SK-N-SH (cell line): Measurements from ENCODE around the gene SLC22A23. TPM values are rescaled to one million over a fixed set of nuclear protein-coding genes. Genes with fewer than 3 reads are reported as not detected.

Experiments used
- CTCF ChIA-PET: fragments of 300-600, 350-600 bp; formaldehyde crosslinking; extraction: SDS; loops from one replicate; lab custom pipeline; 2021; lab: Yijun Ruan, JAX
- POLR2A ChIA-PET: fragments of 350-600 bp; sonication (Branson Sonifier 250); formaldehyde crosslinking; extraction: SDS; loops from one replicate; lab custom pipeline; 2020; ENCODE audit warnings: antibody characterized with exemption, inconsistent platforms; lab: Yijun Ruan, JAX
- DNase-seq: peaks from one replicate; pipeline ENCODE4 v3.0.0; 2012
- H2AFZ ChIP-seq: fragments of 200-600 bp; sonication (generic); 2 replicates; pipeline ENCODE4 v1.8.1; 2016; ENCODE audit warnings: antibody characterized with exemption, mild to moderate bottlenecking, low read depth
- H3F3A ChIP-seq: fragments of 200-600 bp; sonication (generic); replicated peaks from 2 replicates; pipeline ENCODE3; 2016; ENCODE audit warnings: antibody characterized with exemption, mild to moderate bottlenecking; ENCODE audit not compliant: insufficient read depth
- H3K27ac ChIP-seq, 2 experiments: fragments of 200-500 bp in 1 of 2; fragments of 200-600 bp in 1 of 2; sonication (Bioruptor generic) in 1 of 2; sonication (generic), shearing (Covaris generic) in 1 of 2; 2 replicates each; pipeline versions ENCODE4 v1.5.1 to v1.6.1; 2014 to 2016; ENCODE audit warnings: low read depth in 2 of 2, inconsistent platforms in 1 of 2, low read length in 1 of 2, mild to moderate bottlenecking in 1 of 2, mixed read lengths in 1 of 2
- H3K27me3 ChIP-seq: fragments of 200-600 bp; sonication (generic), shearing (Covaris generic); 2 replicates; pipeline ENCODE4 v1.6.1; 2016; ENCODE audit warnings: mixed run types; ENCODE audit not compliant: insufficient read depth
- H3K36me3 ChIP-seq, 2 experiments: fragments of 200-500 bp in 1 of 2; fragments of 200-600 bp in 1 of 2; sonication (Bioruptor generic) in 1 of 2; sonication (generic) in 1 of 2; replicated peaks in 1 of 2; 2 replicates each; pipeline versions ENCODE3 to v1.5.1; 2014 to 2016; ENCODE audit warnings: low read length in 1 of 2, mild to moderate bottlenecking in 1 of 2; ENCODE audit not compliant: insufficient read depth in 2 of 2, control insufficient read depth in 1 of 2
- H3K4me1 ChIP-seq, 2 experiments: fragments of 200-500 bp in 1 of 2; fragments of 200-600 bp in 1 of 2; sonication (Bioruptor generic) in 1 of 2; sonication (generic), shearing (Covaris generic) in 1 of 2; 2 replicates each; pipeline versions ENCODE4 v1.5.1 to v1.6.1; 2014 to 2016; ENCODE audit warnings: low read depth in 1 of 2, low read length in 1 of 2, mixed run types in 1 of 2; ENCODE audit not compliant: insufficient read depth in 2 of 2, control insufficient read depth in 1 of 2
- H3K4me2 ChIP-seq: fragments of 200-600 bp; sonication (generic), shearing (Covaris generic); 2 replicates; pipeline ENCODE4 v1.6.1; 2017; ENCODE audit warnings: mixed run types
- H3K4me3 ChIP-seq, 2 experiments: fragments of 200-500 bp in 1 of 2; fragments of 200-600 bp in 1 of 2; sonication (Bioruptor generic) in 1 of 2; sonication (generic), shearing (Covaris generic) in 1 of 2; 2 replicates each; pipeline versions ENCODE4 v1.5.1 to v1.8.1; 2014 to 2016; ENCODE audit warnings: low read depth in 2 of 2, inconsistent platforms in 1 of 2, low read length in 1 of 2, mild to moderate bottlenecking in 1 of 2, mixed read lengths in 1 of 2, moderate library complexity in 1 of 2
- H3K79me2 ChIP-seq: fragments of 200-600 bp; sonication (generic); 2 replicates; pipeline ENCODE4 v1.8.1; 2017; ENCODE audit warnings: mild to moderate bottlenecking; ENCODE audit not compliant: insufficient read depth
- H3K9ac ChIP-seq: fragments of 200-600 bp; sonication (generic); 2 replicates; pipeline ENCODE4 v1.6.1; 2017; ENCODE audit warnings: mixed run types
- H3K9me2 ChIP-seq: fragments of 200-600 bp; sonication (generic); 2 replicates; pipeline ENCODE4 v1.6.1; 2017; ENCODE audit warnings: mixed run types
- H3K9me3 ChIP-seq: fragments of 200-600 bp; sonication (generic); 2 replicates; pipeline ENCODE4 v1.6.1; 2017; ENCODE audit warnings: mixed run types, mild to moderate bottlenecking, moderate library complexity
- H4K20me1 ChIP-seq: fragments of 200-600 bp; sonication (generic); 2 replicates; pipeline ENCODE4 v1.6.1; 2017; ENCODE audit warnings: mild to moderate bottlenecking, mixed run types; ENCODE audit not compliant: insufficient read depth
- EP300 ChIP-seq, 2 experiments: IDR thresholded peaks; 2 replicates each; pipeline versions ENCODE4 v1.4.0 to v1.6.1; 2012; ENCODE audit warnings: borderline replicate concordance in 1 of 2, low read depth in 1 of 2, low read length in 1 of 2
- FOXM1 ChIP-seq: IDR thresholded peaks from 2 replicates; pipeline ENCODE4 v1.4.0; 2012; ENCODE audit warnings: low read depth, mild to moderate bottlenecking
- GABPA ChIP-seq: IDR thresholded peaks from 2 replicates; pipeline ENCODE4 v1.4.0; 2012; ENCODE audit warnings: low read depth, mild to moderate bottlenecking
- GATA2 ChIP-seq: sonication (generic); formaldehyde crosslinking; IDR thresholded peaks from 2 replicates; pipeline ENCODE4 v1.5.0; 2020; ENCODE audit warnings: mild to moderate bottlenecking, missing genetic modification reagents
- MEF2A ChIP-seq: IDR thresholded peaks from 2 replicates; pipeline ENCODE4 v1.4.0; 2012; ENCODE audit warnings: low read depth, borderline replicate concordance
- POLR2AphosphoS5 ChIP-seq: IDR thresholded peaks from 2 replicates; pipeline ENCODE4 v1.6.1; 2012; ENCODE audit warnings: low read depth, low read length
- RAD21 ChIP-seq: IDR thresholded peaks from 2 replicates; pipeline ENCODE4 v1.6.1; 2012; ENCODE audit warnings: mild to moderate bottlenecking, low read length
- RCOR1 ChIP-seq: fragments of 150-350 bp; IDR thresholded peaks from 2 replicates; pipeline ENCODE4 v1.6.1; 2017; ENCODE audit warnings: antibody characterized with exemption, low read length
- RFX5 ChIP-seq: IDR thresholded peaks from 2 replicates; pipeline ENCODE4 v1.6.1; 2012; ENCODE audit warnings: mild to moderate bottlenecking, improper control_type of control experiment, low read length
- SIN3A ChIP-seq: IDR thresholded peaks from 2 replicates; pipeline ENCODE4 v1.6.1; 2012; ENCODE audit warnings: low read depth, mild to moderate bottlenecking, low read length, moderate library complexity, borderline replicate concordance
- WGBS: methylation state at CpG from one replicate; pipeline ENCODE4 v1.1.6; 2017; ENCODE audit warnings: low lambda C conversion rate; 5-methylcytosine and 5-hydroxymethylcytosine counted together
- polyA plus RNA-seq, 3 experiments: library from polyadenylated mRNA; depleted of rRNA; stranded (reverse); fragments of >200 nt; gene quantifications; 2 replicates each; pipeline ENCODE4 v1.2.3, GENCODE V29; 2012
- TF ChIP-seq, protein P1 (sequence below): fragments of 150-350 bp; IDR thresholded peaks from 2 replicates; pipeline ENCODE4 v1.6.1; 2017; ENCODE audit warnings: antibody characterized with exemption, low read length, low read depth, borderline replicate concordance
- TF ChIP-seq, protein P2 (sequence below): fragments of 200-600 bp; sonication (generic); IDR thresholded peaks from 2 replicates; pipeline ENCODE4 v1.6.1; 2017; ENCODE audit warnings: antibody characterized with exemption, mild to moderate bottlenecking, moderate library complexity
- TF ChIP-seq, protein P3 (sequence below): IDR thresholded peaks from 2 replicates; pipeline ENCODE4 v1.4.0; 2012; ENCODE audit warnings: low read depth, borderline replicate concordance

SLC22A23 gene
- polyA plus RNA-seq, 1 of the 3 experiments (the other 2 are of a cell fraction): not detected

DNA sequence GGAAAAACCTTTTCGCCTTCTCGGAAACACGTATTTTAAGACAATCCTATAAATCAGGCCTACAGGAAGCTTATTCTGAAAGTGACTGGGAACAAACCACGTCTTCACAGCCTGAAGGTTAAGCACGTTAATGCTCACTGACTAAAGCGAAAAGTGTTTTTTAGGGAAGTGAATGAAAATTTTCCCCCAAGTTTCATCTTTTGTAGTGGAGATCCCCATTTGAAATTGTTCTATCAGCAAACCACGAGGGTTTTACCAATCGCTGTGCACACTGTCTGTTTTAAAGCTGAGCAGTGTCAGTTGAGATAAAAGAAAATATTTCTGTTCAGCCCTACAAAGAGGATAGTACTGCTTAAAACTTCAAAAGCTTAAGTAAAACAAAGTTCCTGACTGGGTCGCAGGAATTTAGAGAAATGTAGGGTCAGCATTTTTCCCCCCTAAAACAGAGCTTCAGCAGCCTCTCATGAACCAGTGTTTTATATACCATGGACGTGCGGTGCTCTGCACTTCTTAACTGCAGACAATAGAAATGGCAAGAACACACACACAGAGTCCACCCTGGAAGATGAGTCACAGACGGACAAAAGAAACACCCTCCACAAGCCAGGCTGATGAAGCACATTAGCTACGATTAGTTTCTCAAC, 34.9 kb downstream of the SLC22A23 start:
- Histone ChIP-seq H3K27ac (no peak overlapping the region), H3K27me3 (peaks cover 47% of the 10 kb centered on the region), H3F3A (no peaks in the 10 kb centered on the region), H3K79me2 (no peaks in the 10 kb centered on the region), H2AFZ (no peak overlapping the region), H4K20me1 (no peaks in the 10 kb centered on the region), H3K4me3 (no peak overlapping the region), H3K9me3 (no peaks in the 10 kb centered on the region), H3K36me3 (no peaks in the 10 kb centered on the region), H3K9me2 (no peaks in the 10 kb centered on the region), H3K9ac (no peak overlapping the region), H3K4me2 (no peak overlapping the region), H3K4me1 (peaks cover 0 to 2% of the 10 kb centered on the region in 2 experiments; a peak in 1 of 4 replicates)
- 49% methylated on average over 13 of the region's 13 CpGs for WGBS
- no peak for DNase-seq
- ChIA-PET POLR2A (no interaction called here), CTCF (interaction anchor here (2.1 kb wide), 1 partner anchor 11 kb away, joined by 11 read pairs; no protein-coding TSS in a partner anchor)
- TF ChIP-seq SIN3A (no peak), GABPA (no peak), GATA2 (CRISPR knock-in tag) (no peak), EP300 (IDR thresholded peaks at IDR 0.05; ENCODE audit: borderline replicate concordance in 1 of 2, low read depth in 1 of 2, low read length in 1 of 2) (no peak), RFX5 (no peak), MEF2A (no peak), RAD21 (no peak), RCOR1 (no peak), POLR2AphosphoS5 (no peak), FOXM1 (no peak)
- TF ChIP-seq, protein P1, sequence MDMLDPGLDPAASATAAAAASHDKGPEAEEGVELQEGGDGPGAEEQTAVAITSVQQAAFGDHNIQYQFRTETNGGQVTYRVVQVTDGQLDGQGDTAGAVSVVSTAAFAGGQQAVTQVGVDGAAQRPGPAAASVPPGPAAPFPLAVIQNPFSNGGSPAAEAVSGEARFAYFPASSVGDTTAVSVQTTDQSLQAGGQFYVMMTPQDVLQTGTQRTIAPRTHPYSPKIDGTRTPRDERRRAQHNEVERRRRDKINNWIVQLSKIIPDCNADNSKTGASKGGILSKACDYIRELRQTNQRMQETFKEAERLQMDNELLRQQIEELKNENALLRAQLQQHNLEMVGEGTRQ: no peak
- TF ChIP-seq, protein P2, sequence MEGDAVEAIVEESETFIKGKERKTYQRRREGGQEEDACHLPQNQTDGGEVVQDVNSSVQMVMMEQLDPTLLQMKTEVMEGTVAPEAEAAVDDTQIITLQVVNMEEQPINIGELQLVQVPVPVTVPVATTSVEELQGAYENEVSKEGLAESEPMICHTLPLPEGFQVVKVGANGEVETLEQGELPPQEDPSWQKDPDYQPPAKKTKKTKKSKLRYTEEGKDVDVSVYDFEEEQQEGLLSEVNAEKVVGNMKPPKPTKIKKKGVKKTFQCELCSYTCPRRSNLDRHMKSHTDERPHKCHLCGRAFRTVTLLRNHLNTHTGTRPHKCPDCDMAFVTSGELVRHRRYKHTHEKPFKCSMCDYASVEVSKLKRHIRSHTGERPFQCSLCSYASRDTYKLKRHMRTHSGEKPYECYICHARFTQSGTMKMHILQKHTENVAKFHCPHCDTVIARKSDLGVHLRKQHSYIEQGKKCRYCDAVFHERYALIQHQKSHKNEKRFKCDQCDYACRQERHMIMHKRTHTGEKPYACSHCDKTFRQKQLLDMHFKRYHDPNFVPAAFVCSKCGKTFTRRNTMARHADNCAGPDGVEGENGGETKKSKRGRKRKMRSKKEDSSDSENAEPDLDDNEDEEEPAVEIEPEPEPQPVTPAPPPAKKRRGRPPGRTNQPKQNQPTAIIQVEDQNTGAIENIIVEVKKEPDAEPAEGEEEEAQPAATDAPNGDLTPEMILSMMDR: no peak
- TF ChIP-seq, protein P3, sequence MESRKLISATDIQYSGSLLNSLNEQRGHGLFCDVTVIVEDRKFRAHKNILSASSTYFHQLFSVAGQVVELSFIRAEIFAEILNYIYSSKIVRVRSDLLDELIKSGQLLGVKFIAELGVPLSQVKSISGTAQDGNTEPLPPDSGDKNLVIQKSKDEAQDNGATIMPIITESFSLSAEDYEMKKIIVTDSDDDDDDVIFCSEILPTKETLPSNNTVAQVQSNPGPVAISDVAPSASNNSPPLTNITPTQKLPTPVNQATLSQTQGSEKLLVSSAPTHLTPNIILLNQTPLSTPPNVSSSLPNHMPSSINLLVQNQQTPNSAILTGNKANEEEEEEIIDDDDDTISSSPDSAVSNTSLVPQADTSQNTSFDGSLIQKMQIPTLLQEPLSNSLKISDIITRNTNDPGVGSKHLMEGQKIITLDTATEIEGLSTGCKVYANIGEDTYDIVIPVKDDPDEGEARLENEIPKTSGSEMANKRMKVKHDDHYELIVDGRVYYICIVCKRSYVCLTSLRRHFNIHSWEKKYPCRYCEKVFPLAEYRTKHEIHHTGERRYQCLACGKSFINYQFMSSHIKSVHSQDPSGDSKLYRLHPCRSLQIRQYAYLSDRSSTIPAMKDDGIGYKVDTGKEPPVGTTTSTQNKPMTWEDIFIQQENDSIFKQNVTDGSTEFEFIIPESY: no peak
